Tibial nerve (tissue), 4 donors: ENCODE data around the gene TSC22D4. TPM values are rescaled to one million over a fixed set of nuclear protein-coding genes. Genes with fewer than 3 reads are reported as not detected.

ENCODE experiments used
- DNase-seq, 2 donors: peaks; one replicate each; pipeline ENCODE4 v3.0.0-alpha.2; 2019; ENCODE audit warnings: low spot score in 2 of 2
- H3K27ac ChIP-seq, 4 donors: fragments of 200-600 bp; sonication (generic) in 3 of 4; one replicate each; pipeline ENCODE4 v1.5.1; 2017 to 2019; ENCODE audit warnings: mild to moderate bottlenecking in 1 of 4
- H3K27me3 ChIP-seq, 2 donors: fragments of 200-600 bp; sonication (generic) in 1 of 2; one replicate each; pipeline versions ENCODE4 v1.5.1 to v1.6.0; 2017 to 2019
- H3K36me3 ChIP-seq, 3 donors: fragments of 200-600 bp; sonication (generic); one replicate each; pipeline ENCODE4 v1.5.1; 2018 to 2019
- H3K4me1 ChIP-seq, 4 donors: fragments of 200-600 bp; sonication (generic) in 3 of 4; one replicate each; pipeline ENCODE4 v1.5.1; 2017 to 2019
- H3K4me3 ChIP-seq, 4 donors: fragments of 200-600 bp; sonication (generic) in 3 of 4; one replicate each; pipeline ENCODE4 v1.5.1; 2017 to 2019; ENCODE audit warnings: mild to moderate bottlenecking in 1 of 4, moderate library complexity in 1 of 4
- H3K9me3 ChIP-seq, 4 donors: fragments of 200-600 bp; sonication (generic) in 3 of 4; one replicate each; pipeline ENCODE4 v1.5.1; 2017 to 2019
- CTCF ChIP-seq, 5 experiments: fragments of 200-600 bp in 3 of 5; fragments of 450-650 bp in 2 of 5; sonication (generic) in 3 of 5; IDR thresholded peaks; one replicate each; pipeline ENCODE4 v1.5.1; 2016 to 2019; ENCODE audit warnings: antibody characterized with exemption in 5 of 5, mild to moderate bottlenecking in 3 of 5, moderate library complexity in 2 of 5
- EP300 ChIP-seq, 2 donors: sonication (generic); formaldehyde crosslinking; IDR thresholded peaks; one replicate each; pipeline ENCODE4 v1.6.1; 2017; ENCODE audit warnings: antibody characterized with exemption in 2 of 2, mild to moderate bottlenecking in 1 of 2
- POLR2A ChIP-seq, 2 donors: fragments of 450-650 bp; IDR thresholded peaks; one replicate each; pipeline ENCODE4 v1.6.1; 2017; ENCODE audit warnings: antibody characterized with exemption in 2 of 2, mild to moderate bottlenecking in 2 of 2, moderate library complexity in 2 of 2
- WGBS, 2 donors: methylation state at CpG; one replicate each; pipeline ENCODE4 v1.1.5; 2018; 5-methylcytosine and 5-hydroxymethylcytosine counted together
- total RNA-seq, 4 donors: library from RNA; depleted of rRNA; stranded (reverse); fragments of >200 nt; gene quantifications; one replicate each; pipeline ENCODE4 v1.1.0, GENCODE V29; 2016

Gene TSC22D4
- total RNA-seq, 4 donors from 2014 or later, result 154 to 224 (median 188) TPM

- Histone ChIP-seq H3K27ac (no peak overlapping the region), H3K27me3 (no peaks in the 10 kb centered on the region), H3K9me3 (no peaks in the 10 kb centered on the region), H3K36me3 (peaks cover 0 to 39% (median 0%) of the 10 kb centered on the region in 3 donors), H3K4me1 (peaks cover 0 to 41% (median 5%) of the 10 kb centered on the region in 4 donors), H3K4me3 (no peak overlapping the region)
- no peak for TF ChIP-seq CTCF (IDR thresholded peaks at IDR 0.05)
- TF ChIP-seq POLR2A (IDR thresholded peaks at IDR 0.05), result no peak
- TF ChIP-seq EP300 (IDR thresholded peaks at IDR 0.05), result no peak
- WGBS, 2 donors, result 77 to 79% methylated on average over 24 to 25 of the region's 25 CpGs
- no peak for DNase-seq
Measured at GRCh38 chr7:100490483-100491191, 11.6 kb upstream of the TSC22D4 start.

DNA sequence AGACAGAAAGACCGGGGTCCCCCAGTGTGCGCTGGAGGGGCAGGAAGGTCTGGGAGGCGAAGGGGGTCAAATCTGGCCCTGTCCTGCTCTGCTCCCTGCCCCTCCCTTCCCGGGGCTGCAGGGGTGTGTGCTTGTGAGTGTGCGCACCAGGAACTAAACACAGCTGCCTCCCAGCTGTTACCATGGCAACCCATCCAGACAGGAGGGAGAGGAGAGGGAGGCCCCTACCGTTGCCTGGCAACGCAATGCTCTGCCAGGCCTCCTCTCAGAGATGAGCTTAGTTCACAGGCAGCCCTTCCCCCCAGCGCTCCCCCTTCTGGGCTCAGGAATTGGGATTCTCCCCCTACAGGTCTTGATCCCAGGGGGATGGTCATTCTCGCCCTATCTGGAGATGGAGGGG, 10.8 kb upstream of the TSC22D4 start:
- H3K9me3 ChIP-seq, result no peaks in the 10 kb centered on the region
- H3K27me3 ChIP-seq, result no peaks in the 10 kb centered on the region
- TF ChIP-seq POLR2A (IDR thresholded peaks at IDR 0.05) (no peak), EP300 (IDR thresholded peaks at IDR 0.05) (no peak), CTCF (IDR thresholded peaks at IDR 0.05) (no peak)
- H3K4me3 ChIP-seq, result no peak overlapping the region
- peaks cover 0 to 33% (median 0%) of the 10 kb centered on the region in 3 donors for H3K36me3 ChIP-seq
- H3K4me1 ChIP-seq, result peaks cover 0 to 49% (median 7%) of the 10 kb centered on the region in 4 donors
- no peak for DNase-seq
- peak overlapping the region in 1 of 4 donors; percentile 36 for H3K27ac ChIP-seq
- 45 to 58% methylated on average over 9 of the region's 9 CpGs for WGBS, 2 donors

DNA sequence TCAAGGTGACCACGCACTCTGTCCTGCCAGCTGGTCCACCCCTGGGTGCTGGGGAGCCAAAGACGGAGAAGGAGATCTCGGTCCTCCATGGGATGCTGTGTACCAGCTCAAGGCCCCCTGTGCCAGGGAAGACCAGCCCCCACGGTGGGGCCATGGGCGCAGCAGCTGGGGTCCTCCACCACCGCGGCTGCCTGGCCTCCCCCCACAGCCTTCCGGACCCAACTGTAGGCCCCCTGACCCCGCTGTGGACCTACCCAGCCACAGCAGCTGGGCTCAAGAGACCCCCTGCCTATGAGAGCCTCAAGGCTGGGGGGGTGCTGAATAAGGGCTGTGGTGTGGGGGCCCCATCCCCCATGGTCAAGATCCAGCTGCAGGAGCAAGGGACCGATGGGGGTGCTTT, 10.1 kb upstream of the TSC22D4 start:
- no peak for DNase-seq
- no peaks in the 10 kb centered on the region for H3K27me3 ChIP-seq
- WGBS, 2 donors, result 56 to 74% methylated on average over 1 to 9 of the region's 10 CpGs
- H3K36me3 ChIP-seq, result peaks cover 0 to 31% (median 0%) of the 10 kb centered on the region in 3 donors
- H3K4me1 ChIP-seq, result peaks cover 0 to 51% (median 10%) of the 10 kb centered on the region in 4 donors
- H3K9me3 ChIP-seq, result no peaks in the 10 kb centered on the region
- no peak overlapping the region for H3K4me3 ChIP-seq
- no peak for TF ChIP-seq POLR2A (IDR thresholded peaks at IDR 0.05)
- TF ChIP-seq CTCF (IDR thresholded peaks at IDR 0.05), result no peak
- TF ChIP-seq EP300 (IDR thresholded peaks at IDR 0.05), result no peak
- H3K27ac ChIP-seq, result peak overlapping the region in 1 of 4 donors; percentile 36

DNA sequence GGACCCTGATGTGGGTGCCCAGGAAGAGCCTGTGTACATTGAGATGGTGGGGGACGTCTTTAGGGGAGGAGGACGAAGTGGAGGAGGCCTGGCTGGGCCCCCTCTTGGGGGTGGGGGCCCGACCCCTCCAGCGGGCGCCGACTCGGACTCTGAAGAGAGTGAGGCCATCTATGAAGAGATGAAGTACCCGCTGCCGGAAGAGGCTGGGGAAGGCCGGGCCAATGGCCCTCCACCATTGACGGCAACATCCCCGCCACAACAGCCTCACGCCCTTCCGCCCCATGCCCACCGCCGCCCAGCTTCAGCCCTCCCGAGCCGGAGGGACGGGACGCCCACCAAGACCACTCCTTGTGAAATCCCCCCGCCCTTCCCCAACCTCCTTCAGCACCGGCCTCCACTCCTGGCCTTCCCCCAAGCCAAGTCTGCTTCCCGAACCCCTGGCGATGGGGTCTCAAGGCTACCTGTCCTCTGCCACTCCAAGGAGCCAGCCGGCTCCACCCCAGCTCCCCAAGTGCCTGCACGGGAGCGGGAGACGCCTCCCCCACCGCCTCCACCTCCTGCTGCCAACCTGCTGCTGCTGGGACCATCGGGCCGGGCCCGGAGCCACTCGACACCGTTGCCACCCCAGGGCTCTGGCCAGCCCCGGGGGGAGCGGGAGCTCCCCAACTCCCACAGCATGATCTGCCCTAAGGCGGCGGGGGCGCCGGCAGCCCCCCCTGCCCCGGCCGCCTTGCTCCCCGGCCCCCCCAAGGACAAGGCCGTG, 9.5 kb upstream of the TSC22D4 start:
- TF ChIP-seq POLR2A (IDR thresholded peaks at IDR 0.05) (no peak), EP300 (IDR thresholded peaks at IDR 0.05) (no peak), CTCF (IDR thresholded peaks at IDR 0.05) (no peak)

More for the DNA sequence above, 9.5 kb upstream of the TSC22D4 start:
- no peak for DNase-seq
- H3K27ac ChIP-seq, result no peak overlapping the region
- H3K4me1 ChIP-seq, result peaks cover 0 to 50% (median 11%) of the 10 kb centered on the region in 4 donors
- H3K4me3 ChIP-seq, result no peak overlapping the region
- 90 to 91% methylated on average over 32 to 39 of the region's 44 CpGs for WGBS, 2 donors
- no peaks in the 10 kb centered on the region for H3K9me3 ChIP-seq
- H3K36me3 ChIP-seq, result peaks cover 0 to 31% (median 0%) of the 10 kb centered on the region in 3 donors
- no peaks in the 10 kb centered on the region for H3K27me3 ChIP-seq
